ENCODE results near the gene RNF111. TPM values are rescaled to one million over a fixed set of nuclear protein-coding genes. Genes with fewer than 3 reads are reported as not detected.
A peak's percentile ranks its signal among the peaks of the same experiment; 100 is the strongest.

The RNF111 gene
- total RNA-seq, 1 donor from 2014 or later: 33.8 TPM

GRCh38 chr15:59013246-59013873 lies 25.9 kb downstream of the RNF111 start:
- Mint-ChIP-seq H3K9me3 (ENCODE audit: unreplicated experiment) (no peaks in the 10 kb centered on the region), H3K4me1 (ENCODE audit: unreplicated experiment) (peaks cover 20% of the 10 kb centered on the region), H3K27ac (ENCODE audit: unreplicated experiment) (peak overlapping the region; percentile 20), H3K4me3 (ENCODE audit: unreplicated experiment) (no peak overlapping the region), H3K36me3 (ENCODE audit: unreplicated experiment) (peaks cover 10% of the 10 kb centered on the region), H3K27me3 (ENCODE audit: unreplicated experiment) (no peaks in the 10 kb centered on the region)
- TF ChIP-seq, protein P1, sequence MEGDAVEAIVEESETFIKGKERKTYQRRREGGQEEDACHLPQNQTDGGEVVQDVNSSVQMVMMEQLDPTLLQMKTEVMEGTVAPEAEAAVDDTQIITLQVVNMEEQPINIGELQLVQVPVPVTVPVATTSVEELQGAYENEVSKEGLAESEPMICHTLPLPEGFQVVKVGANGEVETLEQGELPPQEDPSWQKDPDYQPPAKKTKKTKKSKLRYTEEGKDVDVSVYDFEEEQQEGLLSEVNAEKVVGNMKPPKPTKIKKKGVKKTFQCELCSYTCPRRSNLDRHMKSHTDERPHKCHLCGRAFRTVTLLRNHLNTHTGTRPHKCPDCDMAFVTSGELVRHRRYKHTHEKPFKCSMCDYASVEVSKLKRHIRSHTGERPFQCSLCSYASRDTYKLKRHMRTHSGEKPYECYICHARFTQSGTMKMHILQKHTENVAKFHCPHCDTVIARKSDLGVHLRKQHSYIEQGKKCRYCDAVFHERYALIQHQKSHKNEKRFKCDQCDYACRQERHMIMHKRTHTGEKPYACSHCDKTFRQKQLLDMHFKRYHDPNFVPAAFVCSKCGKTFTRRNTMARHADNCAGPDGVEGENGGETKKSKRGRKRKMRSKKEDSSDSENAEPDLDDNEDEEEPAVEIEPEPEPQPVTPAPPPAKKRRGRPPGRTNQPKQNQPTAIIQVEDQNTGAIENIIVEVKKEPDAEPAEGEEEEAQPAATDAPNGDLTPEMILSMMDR (IDR thresholded peaks at IDR 0.05): no peak
- DNase-seq (ENCODE audit: extremely low spot score, unreplicated experiment): no peak

DNA sequence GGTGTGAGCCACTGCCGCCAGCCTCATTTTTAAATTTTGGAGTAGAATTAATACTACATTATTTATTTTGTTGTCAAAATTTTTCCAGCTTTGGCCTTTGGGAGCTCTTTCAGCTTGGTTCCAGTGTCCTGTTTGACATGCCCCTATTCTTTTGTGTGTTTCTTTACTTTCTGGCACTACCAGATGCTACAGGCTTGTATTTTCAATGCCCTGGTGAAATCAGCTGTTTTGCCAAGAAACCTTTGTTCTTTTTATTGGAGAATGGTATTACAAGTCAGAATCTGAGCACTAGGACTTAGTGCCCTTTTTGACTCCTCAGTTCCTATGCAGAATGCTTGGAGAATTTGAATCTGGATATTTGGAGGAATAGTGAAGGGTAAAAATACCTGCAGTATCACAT lies 26.6 kb downstream of the RNF111 start:
- Mint-ChIP-seq H3K4me1 (ENCODE audit: unreplicated experiment) (peaks cover 20% of the 10 kb centered on the region), H3K27ac (ENCODE audit: unreplicated experiment) (peak overlapping the region; percentile 6), H3K27me3 (ENCODE audit: unreplicated experiment) (no peaks in the 10 kb centered on the region), H3K4me3 (ENCODE audit: unreplicated experiment) (no peak overlapping the region), H3K9me3 (ENCODE audit: unreplicated experiment) (no peaks in the 10 kb centered on the region), H3K36me3 (ENCODE audit: unreplicated experiment) (peaks cover 7% of the 10 kb centered on the region)
- DNase-seq (ENCODE audit: extremely low spot score, unreplicated experiment): no peak
- TF ChIP-seq, protein P1 (IDR thresholded peaks at IDR 0.05): no peak

DNA sequence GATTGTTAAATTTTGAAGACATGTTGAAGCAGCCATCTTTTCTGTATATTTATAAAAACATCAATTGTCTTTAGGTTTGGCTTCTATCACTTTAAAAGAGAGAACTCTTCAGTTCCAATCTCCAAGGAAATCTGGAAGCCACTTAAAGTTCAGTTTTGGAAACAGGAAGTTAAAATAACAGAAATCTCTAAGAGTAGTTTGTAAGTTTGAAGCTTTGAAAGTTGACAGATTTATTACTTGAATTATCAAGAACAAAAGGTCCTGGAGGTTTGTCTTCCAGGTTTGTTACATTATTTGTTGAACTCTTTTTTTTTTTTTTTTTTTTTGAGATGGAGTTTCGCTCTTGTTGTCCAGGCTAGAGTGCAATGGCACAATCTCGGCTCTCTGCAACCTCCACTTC lies 30.0 kb downstream of the RNF111 start:
- Mint-ChIP-seq H3K27ac (ENCODE audit: unreplicated experiment) (no peak overlapping the region), H3K36me3 (ENCODE audit: unreplicated experiment) (peaks cover 10% of the 10 kb centered on the region), H3K4me1 (ENCODE audit: unreplicated experiment) (peaks cover 23% of the 10 kb centered on the region), H3K9me3 (ENCODE audit: unreplicated experiment) (no peaks in the 10 kb centered on the region), H3K4me3 (ENCODE audit: unreplicated experiment) (no peak overlapping the region), H3K27me3 (ENCODE audit: unreplicated experiment) (no peaks in the 10 kb centered on the region)
- no peak for DNase-seq (ENCODE audit: extremely low spot score, unreplicated experiment)
- TF ChIP-seq, protein P1 (IDR thresholded peaks at IDR 0.05): no peak

GRCh38 chr15:59018833-59019232 lies 31.4 kb downstream of the RNF111 start:
- H3K4me3 Mint-ChIP-seq (ENCODE audit: unreplicated experiment): no peak overlapping the region
- H3K27me3 Mint-ChIP-seq (ENCODE audit: unreplicated experiment): no peaks in the 10 kb centered on the region
- H3K9me3 Mint-ChIP-seq (ENCODE audit: unreplicated experiment): no peaks in the 10 kb centered on the region
- H3K4me1 Mint-ChIP-seq (ENCODE audit: unreplicated experiment): peaks cover 14% of the 10 kb centered on the region
- TF ChIP-seq, protein P1 (IDR thresholded peaks at IDR 0.05): no peak
- no peak overlapping the region for H3K27ac Mint-ChIP-seq (ENCODE audit: unreplicated experiment)
- no peak for DNase-seq (ENCODE audit: extremely low spot score, unreplicated experiment)
- H3K36me3 Mint-ChIP-seq (ENCODE audit: unreplicated experiment): peaks cover 13% of the 10 kb centered on the region

DNA sequence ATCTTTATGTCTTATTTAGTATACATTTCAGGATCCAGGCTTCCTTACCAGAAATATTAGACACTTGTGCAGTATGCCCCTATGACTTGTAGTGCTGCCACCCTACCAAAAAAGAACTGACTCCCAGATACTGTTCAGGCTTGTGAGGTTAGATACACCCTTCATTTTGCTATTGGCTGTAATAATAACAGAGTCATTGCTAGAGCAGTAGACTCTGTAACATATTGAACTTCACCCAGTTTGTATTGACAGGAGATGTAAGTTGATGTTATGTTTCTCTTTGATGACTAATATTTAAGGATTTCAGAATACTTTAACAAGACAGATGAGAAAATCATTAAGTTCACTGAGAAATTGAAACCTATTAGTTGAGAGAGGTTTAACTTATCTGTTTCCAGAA lies 32.9 kb downstream of the RNF111 start:
- peaks cover 5% of the 10 kb centered on the region for H3K4me1 Mint-ChIP-seq (ENCODE audit: unreplicated experiment)
- H3K4me3 Mint-ChIP-seq (ENCODE audit: unreplicated experiment): no peak overlapping the region
- TF ChIP-seq, protein P1 (IDR thresholded peaks at IDR 0.05): no peak
- H3K36me3 Mint-ChIP-seq (ENCODE audit: unreplicated experiment): peaks cover 22% of the 10 kb centered on the region
- H3K27ac Mint-ChIP-seq (ENCODE audit: unreplicated experiment): no peak overlapping the region
- no peak for DNase-seq (ENCODE audit: extremely low spot score, unreplicated experiment)
- no peaks in the 10 kb centered on the region for H3K9me3 Mint-ChIP-seq (ENCODE audit: unreplicated experiment)
- no peaks in the 10 kb centered on the region for H3K27me3 Mint-ChIP-seq (ENCODE audit: unreplicated experiment)
